IMR-90 (cell line): ENCODE measurements around the gene DRD3. TPM values are rescaled to one million over a fixed set of nuclear protein-coding genes. Genes with fewer than 3 reads are reported as not detected.

Experiments used
- ATAC-seq: fragments of 200-7000 bp; cut with Tn5 transposase; 2 replicates; pipeline ENCODE4 v1.9.1; 2020; ENCODE audit warnings: low read depth, mild to moderate bottlenecking, moderate library complexity
- BruUV-seq: library from RNA; stranded (reverse); fragments of 400-500 nt; replicated peaks from 2 replicates; lab custom pipeline; 2021; lab: Mats Ljungman, UMichigan
- CTCF ChIA-PET: fragments of 300-600 bp; formaldehyde crosslinking; extraction: SDS; loops from one replicate; lab custom pipeline; 2021; ENCODE audit warnings: antibody characterized with exemption; lab: Yijun Ruan, JAX
- POLR2A ChIA-PET: fragments of 300-600 bp; sonication (Branson Sonifier 250); formaldehyde crosslinking; loops from one replicate; lab custom pipeline; 2022; ENCODE audit warnings: antibody characterized with exemption; ENCODE audit not compliant: unreplicated experiment; lab: Charles Lee
- DNase-seq: peaks from one replicate; pipeline ENCODE4 v3.0.0; 2013
- H2AFZ ChIP-seq: replicated peaks from 2 replicates; pipeline ENCODE3; 2013; ENCODE audit warnings: low read length, mild to moderate bottlenecking; ENCODE audit not compliant: poor library complexity
- H2AK5ac ChIP-seq: 2 replicates; pipeline ENCODE4 v1.6.1; 2013; ENCODE audit warnings: low read depth, low read length, inconsistent platforms
- H2AK9ac ChIP-seq: replicated peaks from 2 replicates; pipeline ENCODE3; 2013; ENCODE audit warnings: mild to moderate bottlenecking, low read depth, low read length, moderate library complexity; ENCODE audit not compliant: poor library complexity
- H2BK120ac ChIP-seq: 2 replicates; pipeline ENCODE4 v1.6.1; 2013; ENCODE audit warnings: low read depth, low read length, inconsistent platforms
- H2BK15ac ChIP-seq: 3 replicates; pipeline ENCODE4 v1.6.1; 2013; ENCODE audit warnings: low read depth, low read length, inconsistent platforms
- H2BK20ac ChIP-seq: 2 replicates; pipeline ENCODE4 v1.6.1; 2013; ENCODE audit warnings: low read depth, mild to moderate bottlenecking, inconsistent platforms, low read length, moderate library complexity
- H2BK5ac ChIP-seq: 2 replicates; pipeline ENCODE4 v1.6.1; 2013; ENCODE audit warnings: mild to moderate bottlenecking, low read depth, low read length, inconsistent platforms; ENCODE audit not compliant: poor library complexity, severe bottlenecking
- H3K14ac ChIP-seq: replicated peaks from 2 replicates; pipeline ENCODE4 v1.6.1; 2013; ENCODE audit warnings: low read depth, low read length, inconsistent platforms
- H3K18ac ChIP-seq: 2 replicates; pipeline ENCODE4 v1.6.1; 2013; ENCODE audit warnings: low read depth, low read length, control low read depth
- H3K23ac ChIP-seq: 2 replicates; pipeline ENCODE4 v1.6.1; 2013; ENCODE audit warnings: low read depth, low read length, inconsistent platforms
- H3K27ac ChIP-seq: 2 replicates; pipeline ENCODE4 v1.5.1; 2013; ENCODE audit warnings: mild to moderate bottlenecking, control low read depth, low read length; ENCODE audit not compliant: insufficient read depth
- H3K27me3 ChIP-seq: 2 replicates; pipeline ENCODE4 v1.6.1; 2013; ENCODE audit warnings: low read length; ENCODE audit not compliant: control insufficient read depth, insufficient read depth
- H3K36me3 ChIP-seq: 2 replicates; pipeline ENCODE4 v1.6.1; 2013; ENCODE audit warnings: low read length, mixed read lengths; ENCODE audit not compliant: control insufficient read depth, insufficient read depth
- H3K4ac ChIP-seq: 2 replicates; pipeline ENCODE4 v1.6.1; 2013; ENCODE audit warnings: low read depth, low read length, inconsistent platforms
- H3K4me1 ChIP-seq: 2 replicates; pipeline ENCODE4 v1.6.1; 2013; ENCODE audit warnings: low read length, mixed read lengths; ENCODE audit not compliant: control insufficient read depth, insufficient read depth
- H3K4me2 ChIP-seq: 2 replicates; pipeline ENCODE4 v1.6.1; 2013; ENCODE audit warnings: low read depth, mild to moderate bottlenecking, control low read depth, low read length, moderate library complexity
- H3K4me3 ChIP-seq: 2 replicates; pipeline ENCODE4 v1.5.1; 2013; ENCODE audit warnings: low read depth, mild to moderate bottlenecking, control low read depth, low read length, moderate library complexity; ENCODE audit not compliant: insufficient read depth
- H3K56ac ChIP-seq: 2 replicates; pipeline ENCODE4 v1.6.1; 2013; ENCODE audit warnings: low read length, inconsistent platforms; ENCODE audit not compliant: insufficient read depth; ENCODE audit errors: extremely low read depth
- H3K79me1 ChIP-seq, 2 experiments: 2 replicates each; pipeline ENCODE4 v1.6.1; 2013; ENCODE audit warnings: low read length in 2 of 2, inconsistent platforms in 1 of 2, low read depth in 1 of 2
- H3K9ac ChIP-seq: 2 replicates; pipeline ENCODE4 v1.6.1; 2013; ENCODE audit warnings: low read depth, low read length, control low read depth
- H3K9me1 ChIP-seq: 2 replicates; pipeline ENCODE4 v1.6.1; 2013; ENCODE audit warnings: low read length, inconsistent platforms; ENCODE audit not compliant: insufficient read depth
- H3K9me3 ChIP-seq: 2 replicates; pipeline ENCODE4 v1.6.1; 2013; ENCODE audit warnings: low read length; ENCODE audit not compliant: control insufficient read depth, insufficient read depth
- H4K20me1 ChIP-seq: 2 replicates; pipeline ENCODE4 v1.6.1; 2013; ENCODE audit warnings: low read length, inconsistent platforms; ENCODE audit not compliant: insufficient read depth
- H4K5ac ChIP-seq: 2 replicates; pipeline ENCODE4 v1.6.1; 2013; ENCODE audit warnings: mild to moderate bottlenecking, low read depth, low read length, control low read depth
- H4K8ac ChIP-seq, 2 experiments: 2 replicates each; pipeline ENCODE4 v1.6.1; 2013; ENCODE audit warnings: low read depth in 2 of 2, low read length in 2 of 2, control low read depth in 1 of 2, inconsistent platforms in 1 of 2
- H4K91ac ChIP-seq: 2 replicates; pipeline ENCODE4 v1.6.1; 2013; ENCODE audit warnings: low read depth, low read length, inconsistent platforms; ENCODE audit not compliant: insufficient read depth
- NFE2L2 ChIP-seq: fragments of 150-350 bp; IDR thresholded peaks from 2 replicates; pipeline ENCODE4 v1.6.1; 2016; ENCODE audit warnings: low read depth, mild to moderate bottlenecking, low read length
- WGBS, 2 experiments: methylation state at CpG; one replicate each; pipeline versions ENCODE4 v1.1.5 to v1.1.7; 2013; ENCODE audit warnings: missing lambda C conversion rate in 2 of 2; ENCODE audit not compliant: insufficient read length in 1 of 2; ENCODE audit errors: extremely low coverage in 2 of 2; 5-methylcytosine and 5-hydroxymethylcytosine counted together
- dilution Hi-C: fragments of 300-500 bp; cut with HindIII; formaldehyde crosslinking; loops from one replicate; pipeline ENCODE4 v1.14.3; 2018; ENCODE audit warnings: low sequenced_read_pairs; ENCODE audit not compliant: unreplicated experiment
- in situ Hi-C: fragments of 300-500 bp; cut with MboI; formaldehyde crosslinking; loops from 3 replicates; pipeline ENCODE4 v1.14.3; 2019; ENCODE audit warnings: low sequenced_read_pairs, inconsistent platforms, mixed read lengths
- intact Hi-C: fragments of 100-400 bp; cut with micrococcal nuclease; formaldehyde crosslinking; loops from 2 replicates; pipeline ENCODE4 v1.10.0; 2022
- polyA plus RNA-seq, 3 experiments: library from polyadenylated mRNA; depleted of rRNA; stranded (reverse); fragments of >200 nt; gene quantifications; 2 replicates each; pipeline ENCODE4 v1.2.3, GENCODE V29; 2012; ENCODE audit warnings: low replicate concordance in 1 of 3
- total RNA-seq: library from RNA; depleted of rRNA; stranded (reverse); fragments of >200 nt; gene quantifications from 2 replicates; pipeline ENCODE4 v1.2.3, GENCODE V29; 2012

DRD3 gene
- total and polyA plus RNA-seq, 2 of the 4 experiments (the other 2 are of a cell fraction), result not detected

GRCh38 chr3:114086356-114086755 is 92.5 kb downstream of the DRD3 start:
- H3K27ac ChIP-seq, result no peak overlapping the region
- H3K4ac ChIP-seq, result no peak overlapping the region
- H3K4me3 ChIP-seq, result no peak overlapping the region
- no peak overlapping the region for H3K14ac ChIP-seq
- H3K36me3 ChIP-seq, result peaks cover 14% of the 10 kb centered on the region
- DNase-seq (no peak), ATAC-seq (no peak)
- H3K23ac ChIP-seq, result no peak overlapping the region
- in situ Hi-C loops (no loop called here), dilution Hi-C loops (no loop called here), intact Hi-C loops (no loop called here)
- H3K79me1 ChIP-seq, result no peaks in the 10 kb centered on the region
- H3K4me1 ChIP-seq, result no peaks in the 10 kb centered on the region
- no peak overlapping the region for H4K5ac ChIP-seq
- no peak overlapping the region for H2BK20ac ChIP-seq
- no peak overlapping the region for H4K91ac ChIP-seq
- no peak overlapping the region for H3K9ac ChIP-seq
- no peak overlapping the region for H2BK15ac ChIP-seq
- H4K20me1 ChIP-seq, result no peaks in the 10 kb centered on the region
- peak overlapping the region; percentile 31 for H2AK9ac ChIP-seq
- H2AK5ac ChIP-seq, result no peak overlapping the region
- TF ChIP-seq NFE2L2, result no peak
- ChIA-PET CTCF (no interaction called here), POLR2A (no interaction called here)
- H2BK5ac ChIP-seq, result no peak overlapping the region
- H3K9me1 ChIP-seq, result no peaks in the 10 kb centered on the region
- no peaks in the 10 kb centered on the region for H3K9me3 ChIP-seq
- no peaks in the 10 kb centered on the region for H3K27me3 ChIP-seq
- WGBS, 2 experiments, result no CpG with 5 or more reads among the region's 2 CpGs
- no peak overlapping the region for H3K56ac ChIP-seq
- no peak overlapping the region for H3K18ac ChIP-seq
- H4K8ac ChIP-seq, result no peak overlapping the region
- H3K4me2 ChIP-seq, result no peak overlapping the region
- H2BK120ac ChIP-seq, result no peak overlapping the region
- no peak overlapping the region for H2AFZ ChIP-seq
- TSS peak; percentile 53 for BruUV-seq
